Astrocyte (in vitro differentiated cells and primary cell): ENCODE data around the gene POLR2J2.
"Not testable (repeated sequence)": the region's sequence is repeated elsewhere in the genome, so short reads cannot be mapped to it uniquely, and the experiment has no call there.

Experiments
- CTCF ChIP-seq: IDR thresholded peaks from 2 replicates; pipeline ENCODE4 v1.5.1; 2011; ENCODE audit warnings: low read depth, mild to moderate bottlenecking, inconsistent platforms, low read length, moderate library complexity; ENCODE audit not compliant: insufficient read depth
- EZH2 ChIP-seq: IDR thresholded peaks from 2 replicates; pipeline ENCODE4 v1.6.1; 2012; ENCODE audit warnings: mild to moderate bottlenecking, low read length, inconsistent platforms; ENCODE audit not compliant: insufficient read depth

- not testable (repeated sequence) for TF ChIP-seq CTCF, EZH2
Measured at GRCh38 chr7:102688299-102689036, 17.0 kb upstream of the POLR2J2 start.
